HT-29 (cell line): ENCODE data around the gene SRRM2. TPM values are rescaled to one million over a fixed set of nuclear protein-coding genes. Genes with fewer than 3 reads are reported as not detected.

Experiments used
- DNase-seq: peaks from one replicate; pipeline ENCODE4 v3.0.0-alpha.2; 2015; ENCODE audit warnings: low spot score
- small RNA-seq: library from RNA; depleted of rRNA; stranded (forward); fragments of <200 nt; gene quantifications from one replicate; pipeline ENCODE3, GENCODE V24; 2014
- total RNA-seq: library from RNA; depleted of rRNA; stranded (reverse); fragments of >200 nt; shearing (Covaris generic); gene quantifications from 2 replicates; pipeline ENCODE4 v1.2.3, GENCODE V29; 2014; rRNA removed

Gene SRRM2
- total RNA-seq, 1 experiment from 2014 or later: 132 TPM

GRCh38 chr16:2819939-2820835, 67.7 kb downstream of the SRRM2 start:
- DNase-seq: no peak

Small RNA genes within 50 kb of the gene (small RNA-seq; reads per million reads assigned to genes)
- not detected for gene SNORA3C

Other genes with a start within 250 kb of the SRRM2 start
- 99.9 and 117 TPM in 2 replicates for gene ATP6V0C, start 238.7 kb upstream of the SRRM2 start, total RNA-seq
- 112 and 114 TPM in 2 replicates for gene AMDHD2, start 232.3 kb upstream of the SRRM2 start, total RNA-seq
- 0.84 TPM in 1 of 2 replicates, not detected in the other for gene CEMP1, start 221.2 kb upstream of the SRRM2 start, total RNA-seq
- 21.2 and 23.7 TPM in 2 replicates for gene PDPK1, start 214.6 kb upstream of the SRRM2 start, total RNA-seq
- 73.1 and 104 TPM in 2 replicates for gene KCTD5, start 70.1 kb upstream of the SRRM2 start, total RNA-seq
- gene PRSS27, start 32.4 kb upstream of the SRRM2 start, total RNA-seq: 0.23 and 2.6 TPM in 2 replicates
- gene ELOB, start 24.6 kb downstream of the SRRM2 start, total RNA-seq: 387 and 398 TPM in 2 replicates
- gene PRSS33, start 34.9 kb downstream of the SRRM2 start, total RNA-seq: 0.13 TPM in 1 of 2 replicates, not detected in the other
- gene PRSS41, start 45.8 kb downstream of the SRRM2 start, total RNA-seq: not detected in 2 replicates
- not detected in 2 replicates for gene PRSS21, start 64.6 kb downstream of the SRRM2 start, total RNA-seq
- 16.1 and 23.3 TPM in 2 replicates for gene ZG16B, start 77.7 kb downstream of the SRRM2 start, total RNA-seq
- 97.1 and 114 TPM in 2 replicates for gene PRSS22, start 105.5 kb downstream of the SRRM2 start, total RNA-seq
- gene FLYWCH2, start 130.6 kb downstream of the SRRM2 start, total RNA-seq: 47.4 and 52.2 TPM in 2 replicates
- 25.8 and 30.1 TPM in 2 replicates for gene FLYWCH1, start 159.3 kb downstream of the SRRM2 start, total RNA-seq
- gene KREMEN2, start 211.6 kb downstream of the SRRM2 start, total RNA-seq: 0.08 and 0.31 TPM in 2 replicates
- gene PAQR4, start 216.7 kb downstream of the SRRM2 start, total RNA-seq: 97.9 and 106 TPM in 2 replicates
- gene PKMYT1, start 227.8 kb downstream of the SRRM2 start, total RNA-seq: 86.3 and 92.1 TPM in 2 replicates